H1 (cell line): ENCODE data around the gene CBLN3.

Experiments
- ASH2L ChIP-seq: fragments of 200-600, 300-600 bp; sonication (generic); IDR thresholded peaks from one replicate; pipeline ENCODE4 v1.7.1; 2017; ENCODE audit warnings: low read length
- BCL11A ChIP-seq, 2 experiments: IDR thresholded peaks; one replicate each; pipeline ENCODE4 v1.6.1; 2011; ENCODE audit warnings: low read depth in 2 of 2, low read length in 2 of 2, mild to moderate bottlenecking in 2 of 2
- CREB1 ChIP-seq: IDR thresholded peaks from 2 replicates; pipeline ENCODE4 v1.6.1; 2012; ENCODE audit warnings: inconsistent platforms
- KDM5A ChIP-seq: fragments of 200-600 bp; IDR thresholded peaks from 2 replicates; pipeline ENCODE4 v1.7.1; 2012; ENCODE audit warnings: mild to moderate bottlenecking, low read length, inconsistent platforms, mixed read lengths
- POLR2AphosphoS5 ChIP-seq: IDR thresholded peaks from 2 replicates; pipeline ENCODE4 v1.6.1; 2011; ENCODE audit warnings: low read depth, low read length
- SP1 ChIP-seq: IDR thresholded peaks from 2 replicates; pipeline ENCODE4 v1.6.1; 2011; ENCODE audit warnings: low read depth, low read length
- SUZ12 ChIP-seq: fragments of 200-600 bp; sonication (generic); IDR thresholded peaks from 2 replicates; pipeline ENCODE4 v1.6.1; 2012; ENCODE audit warnings: mild to moderate bottlenecking, inconsistent platforms, low read length, moderate library complexity, mixed read lengths
- TF ChIP-seq, protein P1 (sequence below), 3 experiments: IDR thresholded peaks; 1 replicate in 2 of 3; 2 replicates in 1 of 3; pipeline versions ENCODE4 v1.5.1 to v1.6.1; 2011; ENCODE audit warnings: low read length in 3 of 3, mild to moderate bottlenecking in 3 of 3, inconsistent platforms in 2 of 3, low read depth in 1 of 3, moderate library complexity in 1 of 3; ENCODE audit not compliant: insufficient read depth in 1 of 3; ENCODE audit errors: control extremely low read depth in 1 of 3

DNA sequence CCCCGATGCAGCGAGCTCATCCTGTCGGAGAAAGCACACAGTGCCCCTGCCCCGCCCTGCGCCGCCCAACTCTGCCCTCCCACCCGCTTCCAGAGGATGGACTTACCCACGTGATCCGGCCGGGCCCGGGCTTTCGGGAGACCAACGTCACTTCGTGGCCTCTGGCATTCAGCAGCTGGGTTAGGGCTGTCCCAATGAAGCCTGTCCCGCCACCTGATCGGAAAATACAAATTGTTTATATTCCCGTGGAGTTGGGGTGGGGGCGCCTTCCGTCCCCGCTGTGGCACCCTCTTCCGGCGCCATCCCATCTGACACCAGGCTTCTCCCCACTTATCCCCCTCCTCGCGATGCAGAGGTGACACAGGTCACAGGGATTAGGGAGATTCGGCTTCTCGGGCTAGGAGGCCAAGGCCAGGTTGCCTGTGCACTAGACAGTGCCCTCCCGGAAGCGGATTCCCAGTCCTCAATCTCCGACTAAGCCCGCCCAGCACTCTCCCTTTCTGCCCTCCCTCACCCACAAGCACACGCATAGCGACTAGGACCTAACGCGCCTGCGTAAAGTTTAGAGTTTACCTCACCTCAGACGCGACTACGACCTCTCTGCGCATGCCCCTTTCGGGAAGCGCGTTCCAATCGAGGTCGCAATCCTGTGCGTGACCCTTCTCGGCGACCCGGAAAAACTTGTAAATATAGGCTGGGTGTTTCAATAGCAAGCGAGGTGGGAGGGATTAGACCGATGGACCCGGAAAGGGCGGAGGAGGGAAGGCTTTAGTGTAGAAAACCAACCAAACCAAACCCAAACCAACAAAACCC is 13.0 kb upstream of the CBLN3 start, which contains the start of gene SDR39U1:
- TF ChIP-seq POLR2AphosphoS5, result peak; percentile 77
- peak; percentile 72; the same call in 1 of the 2 replicates for TF ChIP-seq KDM5A
- TF ChIP-seq, protein P1, sequence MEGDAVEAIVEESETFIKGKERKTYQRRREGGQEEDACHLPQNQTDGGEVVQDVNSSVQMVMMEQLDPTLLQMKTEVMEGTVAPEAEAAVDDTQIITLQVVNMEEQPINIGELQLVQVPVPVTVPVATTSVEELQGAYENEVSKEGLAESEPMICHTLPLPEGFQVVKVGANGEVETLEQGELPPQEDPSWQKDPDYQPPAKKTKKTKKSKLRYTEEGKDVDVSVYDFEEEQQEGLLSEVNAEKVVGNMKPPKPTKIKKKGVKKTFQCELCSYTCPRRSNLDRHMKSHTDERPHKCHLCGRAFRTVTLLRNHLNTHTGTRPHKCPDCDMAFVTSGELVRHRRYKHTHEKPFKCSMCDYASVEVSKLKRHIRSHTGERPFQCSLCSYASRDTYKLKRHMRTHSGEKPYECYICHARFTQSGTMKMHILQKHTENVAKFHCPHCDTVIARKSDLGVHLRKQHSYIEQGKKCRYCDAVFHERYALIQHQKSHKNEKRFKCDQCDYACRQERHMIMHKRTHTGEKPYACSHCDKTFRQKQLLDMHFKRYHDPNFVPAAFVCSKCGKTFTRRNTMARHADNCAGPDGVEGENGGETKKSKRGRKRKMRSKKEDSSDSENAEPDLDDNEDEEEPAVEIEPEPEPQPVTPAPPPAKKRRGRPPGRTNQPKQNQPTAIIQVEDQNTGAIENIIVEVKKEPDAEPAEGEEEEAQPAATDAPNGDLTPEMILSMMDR (IDR thresholded peaks at IDR 0.05; ENCODE audit: control extremely low read depth in 1 of 3, insufficient read depth in 1 of 3, low read depth in 1 of 3, low read length in 3 of 3), result no peak
- TF ChIP-seq SUZ12, result no peak
- TF ChIP-seq BCL11A (IDR thresholded peaks at IDR 0.05; ENCODE audit: low read depth in 2 of 2, low read length in 2 of 2), result no peak
- no peak for TF ChIP-seq SP1
- peak; percentile 92 for TF ChIP-seq CREB1
- peak; percentile 62 for TF ChIP-seq ASH2L
